ENCODE measurements around the gene HEPN1.

Gene HEPN1

GRCh38 chr11:124902616-124903015 is 16.4 kb upstream of the HEPN1 start:
- no peak for DNase-seq

GRCh38 chr11:124915541-124916369 is 3.3 kb upstream of the HEPN1 start:
- DNase-seq, result no peak

GRCh38 chr11:124916370-124916710 is 2.7 kb upstream of the HEPN1 start:
- no peak for DNase-seq

- no peak for DNase-seq
These were observed 1.9 kb upstream of the HEPN1 start for GRCh38 chr11:124917115-124917637.

- no peak for DNase-seq
These were observed 848 bp downstream of the HEPN1 start for GRCh38 chr11:124919898-124920297.

GRCh38 chr11:124920356-124920755 is 1.3 kb downstream of the HEPN1 start:
- DNase-seq, result no peak

- peak; percentile 87 for DNase-seq
These were observed 2.0 kb downstream of the HEPN1 start for GRCh38 chr11:124920870-124921609.

- no peak for DNase-seq
These were observed 3.8 kb downstream of the HEPN1 start for GRCh38 chr11:124922831-124923230.

- no peak for DNase-seq
These were observed 4.2 kb downstream of the HEPN1 start for GRCh38 chr11:124923296-124923695.

GRCh38 chr11:124928942-124929665 is 10.1 kb downstream of the HEPN1 start:
- DNase-seq, result no peak

- DNase-seq, result no peak
These were observed 11.7 kb downstream of the HEPN1 start for GRCh38 chr11:124930799-124931198.

GRCh38 chr11:124934862-124935547 is 16.0 kb downstream of the HEPN1 start:
- no peak for DNase-seq

- DNase-seq, result no peak
These were observed 16.8 kb downstream of the HEPN1 start, which contains the start of gene HEPACAM for GRCh38 chr11:124935548-124936514. TSS of gene HEPACAM (minus strand) at chr11:124936047. CDS start at chr11:124936006, 41 bp downstream.

GRCh38 chr11:124937336-124937935 is 18.4 kb downstream of the HEPN1 start:
- DNase-seq, result no peak

- DNase-seq, result no peak
These were observed 19.2 kb downstream of the HEPN1 start for GRCh38 chr11:124938206-124938765.

GRCh38 chr11:124938970-124939369 is 19.9 kb downstream of the HEPN1 start:
- no peak for DNase-seq

GRCh38 chr11:124941703-124942102 is 22.7 kb downstream of the HEPN1 start:
- DNase-seq, result no peak

GRCh38 chr11:124942466-124943253 is 23.6 kb downstream of the HEPN1 start:
- DNase-seq, result no peak

GRCh38 chr11:124943254-124943616 is 24.2 kb downstream of the HEPN1 start:
- no peak for DNase-seq

GRCh38 chr11:124943741-124944140 is 24.7 kb downstream of the HEPN1 start:
- no peak for DNase-seq

Data from activated effector memory CD4-positive, alpha-beta T cell treated with anti-CD3 and anti-CD28 coated beads, Interleukin-2, amount 50 U/mL, for 16 hours (primary cell).